ENCODE results near the gene NIT1.

The NIT1 gene

GRCh38 chr1:161158316-161159010 is 40.6 kb downstream of the NIT1 start:
- no peak for DNase-seq

DNA sequence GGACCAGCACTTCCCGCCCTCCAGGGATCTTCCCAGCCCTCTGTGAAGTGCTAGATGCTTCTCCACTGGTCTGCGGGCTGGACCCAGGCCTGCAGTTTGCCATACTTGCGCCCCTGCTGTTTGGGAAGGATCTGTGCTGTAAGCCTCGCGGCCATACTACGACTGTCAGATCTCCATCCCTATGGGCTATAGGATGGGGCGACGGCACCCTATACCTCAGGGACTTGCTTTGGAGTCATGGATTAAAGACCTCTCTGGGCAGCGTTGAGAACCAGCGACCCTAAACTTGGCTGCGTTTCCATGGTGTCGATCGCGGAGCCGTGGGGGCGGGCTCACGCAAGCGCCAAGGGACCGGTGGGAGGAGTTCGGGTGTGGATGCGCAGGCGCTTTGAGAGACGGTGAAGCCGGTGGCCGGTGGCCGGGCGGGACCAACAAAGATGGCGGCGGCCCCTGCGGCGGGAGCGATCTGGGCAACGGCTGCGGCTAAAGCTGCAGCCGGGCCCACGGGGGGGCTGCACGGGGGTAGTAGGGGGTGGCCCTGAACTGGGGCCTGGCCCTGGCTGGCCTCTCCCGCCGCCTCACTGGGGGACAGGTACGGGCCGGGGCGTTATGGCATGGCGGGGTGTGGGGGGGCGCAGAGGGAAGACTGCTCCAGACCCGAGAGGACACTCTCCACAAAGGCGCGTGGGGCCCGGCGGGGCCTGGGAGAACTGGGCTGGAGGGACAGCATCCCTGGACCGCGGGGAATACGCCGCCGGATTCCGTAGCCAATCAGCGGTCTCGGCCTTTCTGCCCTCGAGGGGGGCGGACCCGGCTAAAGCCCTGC is 41.4 kb downstream of the NIT1 start, which contains the start of gene USP21:
TSS of gene USP21 (plus strand) at position 414 of the 826 bp plus-strand sequence. CDS start 1,141 bp downstream, outside the sequence.
- peak; percentile 90 for DNase-seq

- no peak for DNase-seq
Measured at GRCh38 chr1:161159913-161160243, 42.0 kb downstream of the NIT1 start.

GRCh38 chr1:161160671-161161145 is 42.8 kb downstream of the NIT1 start:
- no peak for DNase-seq

DNA sequence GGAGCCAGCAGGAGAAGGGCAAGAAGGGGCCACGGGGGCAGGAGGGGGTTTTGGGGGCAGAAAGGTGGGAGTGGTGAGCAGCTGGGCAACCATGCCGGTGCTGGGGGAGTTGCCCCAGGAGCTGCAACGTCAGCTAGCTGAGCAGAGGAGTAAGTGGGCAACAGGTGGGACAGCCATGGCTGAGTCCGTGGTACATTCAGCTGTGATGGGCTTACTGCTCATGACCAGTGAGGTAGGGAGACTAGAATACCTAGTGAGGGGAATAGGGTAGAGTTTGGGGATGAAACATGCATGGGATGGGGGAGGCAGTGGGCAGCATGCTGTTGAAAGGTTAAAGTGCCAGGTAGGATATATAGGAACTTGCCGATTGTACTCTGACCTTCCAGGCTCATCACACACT is 43.7 kb downstream of the NIT1 start:
- no peak for DNase-seq

DNA sequence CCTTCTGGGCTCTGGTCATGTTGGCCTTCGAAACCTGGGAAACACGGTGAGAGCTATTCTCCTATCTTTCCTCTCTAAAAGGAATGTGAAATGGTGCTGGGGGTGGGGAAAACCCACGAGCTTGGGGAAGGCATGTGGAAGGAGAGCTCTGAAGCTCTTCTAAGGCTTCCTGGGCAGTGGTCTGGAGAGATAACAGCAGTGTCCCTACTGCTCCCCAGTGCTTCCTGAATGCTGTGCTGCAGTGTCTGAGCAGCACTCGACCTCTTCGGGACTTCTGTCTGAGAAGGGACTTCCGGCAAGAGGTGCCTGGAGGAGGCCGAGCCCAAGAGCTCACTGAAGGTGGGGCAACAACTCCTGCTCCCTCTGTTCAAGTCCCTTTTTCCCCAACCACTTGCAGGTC is 44.1 kb downstream of the NIT1 start:
- no peak for DNase-seq

DNA sequence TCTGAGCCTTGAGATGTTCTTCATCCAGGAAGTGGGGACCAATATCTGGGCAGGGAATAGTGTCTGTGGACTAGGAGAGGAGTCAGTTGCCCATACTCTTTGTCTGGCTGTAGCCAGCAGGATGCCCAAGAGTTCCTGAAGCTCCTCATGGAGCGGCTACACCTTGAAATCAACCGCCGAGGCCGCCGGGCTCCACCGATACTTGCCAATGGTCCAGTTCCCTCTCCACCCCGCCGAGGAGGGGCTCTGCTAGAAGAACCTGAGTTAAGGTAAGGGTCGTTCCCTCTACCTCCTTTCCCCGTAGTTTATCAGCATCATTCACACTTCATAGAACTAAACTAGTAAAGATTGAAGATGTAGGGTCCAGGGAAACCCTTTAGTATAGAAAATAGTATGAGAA is 44.9 kb downstream of the NIT1 start:
- DNase-seq, result no peak

DNA sequence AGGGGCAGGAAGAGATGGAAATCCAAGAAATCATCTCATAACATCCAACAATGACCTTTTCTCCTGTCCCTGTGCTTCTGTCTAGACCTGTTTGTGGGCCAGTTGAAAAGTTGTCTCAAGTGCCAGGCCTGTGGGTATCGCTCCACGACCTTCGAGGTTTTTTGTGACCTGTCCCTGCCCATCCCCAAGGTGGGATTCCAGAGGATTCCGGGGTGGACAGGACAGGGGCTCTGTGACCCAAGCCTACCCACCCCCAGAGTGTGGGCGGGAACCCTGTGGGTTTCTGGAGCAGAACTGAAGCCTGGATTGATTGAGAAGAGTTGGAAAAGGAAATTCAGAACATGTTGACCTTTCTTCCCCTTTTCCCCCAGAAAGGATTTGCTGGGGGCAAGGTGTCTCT is 45.9 kb downstream of the NIT1 start:
- no peak for DNase-seq

DNA sequence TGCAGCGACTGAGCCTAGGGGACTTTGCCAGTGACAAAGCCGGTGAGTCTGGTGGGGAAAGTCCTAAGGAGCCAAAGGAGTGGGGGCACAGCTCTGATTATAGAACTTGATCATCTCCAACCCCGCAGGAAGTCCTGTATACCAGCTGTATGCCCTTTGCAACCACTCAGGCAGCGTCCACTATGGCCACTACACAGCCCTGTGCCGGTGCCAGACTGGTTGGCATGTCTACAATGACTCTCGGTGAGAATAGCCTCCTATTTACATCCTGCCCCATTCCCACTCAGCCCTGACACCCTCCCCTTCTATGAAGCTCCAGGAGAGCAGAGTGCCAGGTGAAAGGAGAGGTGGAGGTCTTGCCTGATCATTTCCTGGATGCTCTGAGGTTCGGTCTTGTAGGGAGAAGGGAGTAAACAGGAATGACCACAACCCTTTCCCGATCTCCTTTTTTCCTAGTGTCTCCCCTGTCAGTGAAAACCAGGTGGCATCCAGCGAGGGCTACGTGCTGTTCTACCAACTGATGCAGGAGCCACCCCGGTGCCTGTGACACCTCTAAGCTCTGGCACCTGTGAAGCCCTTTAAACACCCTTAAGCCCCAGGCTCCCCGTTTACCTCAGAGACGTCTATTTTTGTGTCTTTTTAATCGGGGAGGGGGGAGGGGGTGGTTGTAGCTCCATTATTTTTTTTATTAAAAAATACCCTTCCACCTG is 47.2 kb downstream of the NIT1 start:
- DNase-seq, result no peak

- DNase-seq, result peak; percentile 91
Measured at GRCh38 chr1:161165742-161166668, 48.1 kb downstream of the NIT1 start, which contains the start of gene PPOX. TSS of gene PPOX (plus strand) at chr1:161166426. CDS start at chr1:161166848, 422 bp downstream.

GRCh38 chr1:161166669-161167548 is 49.0 kb downstream of the NIT1 start:
- DNase-seq, result no peak

- DNase-seq, result no peak
Measured at GRCh38 chr1:161168906-161169305, 51.0 kb downstream of the NIT1 start.
